CD4-positive, alpha-beta memory T cell (primary cell): Measurements from ENCODE around the gene FASN. TPM values are rescaled to one million over a fixed set of nuclear protein-coding genes. Genes with fewer than 3 reads are reported as not detected.
A peak's percentile ranks its signal among the peaks of the same experiment; 100 is the strongest.

Source experiments
- CTCF ChIA-PET: fragments of 350-600 bp; sonication (Branson Sonifier 250); formaldehyde crosslinking; loops from one replicate; lab custom pipeline; 2021; ENCODE audit warnings: inconsistent platforms; ENCODE audit not compliant: partially characterized antibody; lab: Charles Lee
- POLR2A ChIA-PET: fragments of 350-600 bp; sonication (Branson Sonifier 250); formaldehyde crosslinking; loops from one replicate; lab custom pipeline; 2021; ENCODE audit not compliant: partially characterized antibody; lab: Charles Lee
- DNase-seq, 5 donors: peaks; one replicate each; pipeline versions ENCODE4 v3.0.0 to v3.0.0-alpha.2; 2020 to 2022; ENCODE audit warnings: mixed read lengths in 1 of 5
- H3K27ac ChIP-seq: one replicate; pipeline ENCODE4 v1.7.0; 2013; ENCODE audit warnings: low read depth, low read length
- H3K27me3 ChIP-seq: 2 replicates; pipeline ENCODE4 v1.7.0; 2013; ENCODE audit warnings: mild to moderate bottlenecking, low read length, moderate library complexity; ENCODE audit not compliant: insufficient read depth
- H3K36me3 ChIP-seq: 2 replicates; pipeline ENCODE4 v1.7.0; 2013; ENCODE audit warnings: mild to moderate bottlenecking, low read length, moderate library complexity; ENCODE audit not compliant: insufficient read depth
- H3K4me1 ChIP-seq: 2 replicates; pipeline ENCODE4 v1.7.0; 2013; ENCODE audit warnings: mild to moderate bottlenecking, low read length, moderate library complexity; ENCODE audit not compliant: insufficient read depth
- H3K4me3 ChIP-seq, 2 donors: one replicate each; pipeline ENCODE4 v1.7.0; 2013; ENCODE audit warnings: low read length in 2 of 2, mild to moderate bottlenecking in 1 of 2
- H3K9me3 ChIP-seq, 2 donors: one replicate each; pipeline ENCODE4 v1.7.0; 2013; ENCODE audit warnings: low read length in 2 of 2, control low read depth in 1 of 2; ENCODE audit not compliant: control insufficient read depth in 1 of 2
- H3K27ac Mint-ChIP-seq, 7 donors: one replicate each; pipeline ENCODE4 v1.8.0; 2020 to 2021; ENCODE audit warnings: mixed read lengths in 7 of 7, mild to moderate bottlenecking in 6 of 7, inconsistent platforms in 3 of 7, moderate library complexity in 3 of 7
- H3K27me3 Mint-ChIP-seq, 2 donors: one replicate each; pipeline ENCODE4 v1.8.0; 2020 to 2021; ENCODE audit warnings: mixed read lengths in 2 of 2
- H3K36me3 Mint-ChIP-seq, 2 donors: one replicate each; pipeline ENCODE4 v1.8.0; 2020 to 2021; ENCODE audit warnings: mixed read lengths in 2 of 2, inconsistent platforms in 1 of 2, mild to moderate bottlenecking in 1 of 2
- H3K4me1 Mint-ChIP-seq, 4 donors: one replicate each; pipeline ENCODE4 v1.8.0; 2020 to 2021; ENCODE audit warnings: mixed read lengths in 4 of 4, mild to moderate bottlenecking in 1 of 4
- H3K4me3 Mint-ChIP-seq, 8 donors: one replicate each; pipeline ENCODE4 v1.8.0; 2020 to 2021; ENCODE audit warnings: mixed read lengths in 8 of 8, mild to moderate bottlenecking in 7 of 8, moderate library complexity in 6 of 8, inconsistent platforms in 3 of 8
- H3K9me3 Mint-ChIP-seq, 8 donors: one replicate each; pipeline ENCODE4 v1.8.0; 2020 to 2021; ENCODE audit warnings: mixed read lengths in 8 of 8, mild to moderate bottlenecking in 5 of 8, inconsistent platforms in 3 of 8, moderate library complexity in 1 of 8
- intact Hi-C: fragments of 100-400 bp; cut with micrococcal nuclease; formaldehyde crosslinking; loops from one replicate; pipeline ENCODE4 v1.15.1; 2023
- polyA plus RNA-seq, 2 donors: library from polyadenylated mRNA; unstranded; fragments of 300-500 nt; fragmentation: Illumina TruSeq; gene quantifications; one replicate each; pipeline ENCODE4 v1.2.3, GENCODE V29; 2021
- total RNA-seq, 2 experiments: library from RNA; stranded (reverse); gene quantifications; one replicate each; pipeline ENCODE4 v1.2.3, GENCODE V29; 2021

The FASN gene
- total and polyA plus RNA-seq, 4 experiments from 2014 or later: 0.03 to 27.7 (median 15.0) TPM

GRCh38 chr17:82108038-82108437, 10.0 kb upstream of the FASN start:
- no peaks in the 10 kb centered on the region for H3K27me3 ChIP-seq
- CTCF ChIA-PET: interaction anchor here (0.9 to 1.1 kb wide), 2 partner anchors 71 to 78 kb away, joined by 3 to 5 read pairs; partner anchors contain the start of gene DCXR
- intact Hi-C loops: no loop called here
- POLR2A ChIA-PET: interaction anchor here (4.4 to 6.3 kb wide), 2 partner anchors 10 to 19 kb away, joined by 31 to 65 read pairs; partner anchors contain the start of gene FASN
- H3K4me3 ChIP-seq: no peak overlapping the region
- Mint-ChIP-seq H3K27ac (peak overlapping the region in 5 of 7 donors; percentile 22 to 82 (median 56)), H3K36me3 (peaks cover 6% of the 10 kb centered on the region in 2 donors), H3K9me3 (no peaks in the 10 kb centered on the region), H3K4me1 (peaks cover 9 to 51% (median 23%) of the 10 kb centered on the region in 4 donors), H3K4me3 (peak overlapping the region in 3 of 8 donors; percentile 29 to 48 (median 31)), H3K27me3 (no peaks in the 10 kb centered on the region)
- H3K4me1 ChIP-seq: peaks cover 35% of the 10 kb centered on the region
- H3K36me3 ChIP-seq: no peaks in the 10 kb centered on the region
- H3K27ac ChIP-seq: no peak overlapping the region
- DNase-seq: no peak
- no peaks in the 10 kb centered on the region for H3K9me3 ChIP-seq

GRCh38 chr17:82107341-82107860, 9.4 kb upstream of the FASN start:
- H3K9me3 ChIP-seq: no peaks in the 10 kb centered on the region
- intact Hi-C loops: no loop called here
- peaks cover 2 to 5% of the 10 kb centered on the region in 2 donors for H3K36me3 Mint-ChIP-seq
- no peak overlapping the region for H3K4me3 ChIP-seq
- peak overlapping the region in 2 of 8 donors; percentile 32 to 48 for H3K4me3 Mint-ChIP-seq
- no peaks in the 10 kb centered on the region for H3K27me3 ChIP-seq
- peaks cover 35% of the 10 kb centered on the region for H3K4me1 ChIP-seq
- no peak for DNase-seq
- H3K4me1 Mint-ChIP-seq: peaks cover 9 to 51% (median 23%) of the 10 kb centered on the region in 4 donors
- H3K27me3 Mint-ChIP-seq: no peaks in the 10 kb centered on the region
- ChIA-PET POLR2A (interaction anchor here (0.8 to 6.3 kb wide), 10 partner anchors 9 to 196 kb away, joined by 3 to 65 read pairs (median 8); partner anchors contain the start of genes DCXR, DUS1L, FASN and RAC3), CTCF (interaction anchor here (1.7 to 2.6 kb wide), 4 partner anchors 10 to 77 kb away, joined by 4 to 14 read pairs (median 7); partner anchors contain the start of gene DCXR)
- no peaks in the 10 kb centered on the region for H3K36me3 ChIP-seq
- peak overlapping the region in 5 of 7 donors; percentile 37 to 83 (median 70) for H3K27ac Mint-ChIP-seq
- peak overlapping the region; percentile 65 for H3K27ac ChIP-seq
- no peaks in the 10 kb centered on the region for H3K9me3 Mint-ChIP-seq

- Histone ChIP-seq H3K9me3 (no peaks in the 10 kb centered on the region), H3K4me3 (peak overlapping the region; percentile 63 to 84), H3K27me3 (no peaks in the 10 kb centered on the region), H3K36me3 (no peaks in the 10 kb centered on the region), H3K4me1 (peaks cover 35% of the 10 kb centered on the region), H3K27ac (peak overlapping the region; percentile 65)
- Mint-ChIP-seq H3K4me3 (peak overlapping the region; percentile 86 to 94 (median 89)), H3K27ac (peak overlapping the region; percentile 94 to 98 (median 97)), H3K36me3 (peaks cover 2 to 3% of the 10 kb centered on the region in 2 donors), H3K4me1 (peaks cover 9 to 51% (median 23%) of the 10 kb centered on the region in 4 donors), H3K9me3 (no peaks in the 10 kb centered on the region), H3K27me3 (no peaks in the 10 kb centered on the region)
- intact Hi-C loops: loop anchor here (1.0 kb wide), 1 partner anchor 20 kb away; no protein-coding TSS in a partner anchor
- DNase-seq: no peak
- POLR2A ChIA-PET: interaction anchor here (0.7 to 6.3 kb wide), 20 partner anchors 9 to 274 kb away, joined by 3 to 65 read pairs (median 5); partner anchors contain the start of genes CENPX, DCXR, DUS1L and FASN
- CTCF ChIA-PET: interaction anchor here (0.9 to 2.6 kb wide), 6 partner anchors 10 to 99 kb away, joined by 3 to 14 read pairs (median 5); partner anchors contain the start of gene DCXR
Measured at GRCh38 chr17:82106688-82107305, 8.8 kb upstream of the FASN start.

- H3K4me3 ChIP-seq: peak overlapping the region; percentile 63 to 84
- peak; percentile 52 to 67 (median 54) for DNase-seq
- intact Hi-C loops: loop anchor here (1.0 kb wide), 1 partner anchor 20 kb away; no protein-coding TSS in a partner anchor
Measured at GRCh38 chr17:82105882-82106687, 8.0 kb upstream of the FASN start.

GRCh38 chr17:82105417-82105881, 7.4 kb upstream of the FASN start:
- H3K27me3 ChIP-seq: no peaks in the 10 kb centered on the region
- H3K4me3 Mint-ChIP-seq: peak overlapping the region; percentile 45 to 94 (median 88)
- peaks cover 9 to 51% (median 22%) of the 10 kb centered on the region in 4 donors for H3K4me1 Mint-ChIP-seq
- H3K36me3 ChIP-seq: no peaks in the 10 kb centered on the region
- intact Hi-C loops: no loop called here
- peaks cover 2 to 3% of the 10 kb centered on the region in 2 donors for H3K36me3 Mint-ChIP-seq
- POLR2A ChIA-PET: interaction anchor here (0.7 to 6.3 kb wide), 15 partner anchors 7 to 272 kb away, joined by 3 to 65 read pairs (median 6); partner anchors contain the start of genes CENPX, DCXR, DUS1L and FASN
- H3K4me1 ChIP-seq: peaks cover 35% of the 10 kb centered on the region
- H3K4me3 ChIP-seq: peak overlapping the region; percentile 63 to 84
- H3K27me3 Mint-ChIP-seq: no peaks in the 10 kb centered on the region
- peak overlapping the region; percentile 65 for H3K27ac ChIP-seq
- no peak for DNase-seq
- H3K9me3 ChIP-seq: no peaks in the 10 kb centered on the region
- CTCF ChIA-PET: interaction anchor here (0.6 to 2.6 kb wide), 6 partner anchors 8 to 101 kb away, joined by 3 to 14 read pairs (median 5); partner anchors contain the start of gene DCXR
- H3K9me3 Mint-ChIP-seq: no peaks in the 10 kb centered on the region
- H3K27ac Mint-ChIP-seq: peak overlapping the region; percentile 67 to 98 (median 94)

More at GRCh38 chr17:82105882-82106687, 8.0 kb upstream of the FASN start:
- Histone ChIP-seq H3K4me1 (peaks cover 35% of the 10 kb centered on the region), H3K27me3 (no peaks in the 10 kb centered on the region), H3K36me3 (no peaks in the 10 kb centered on the region), H3K27ac (peak overlapping the region; percentile 65), H3K9me3 (no peaks in the 10 kb centered on the region)
- peak overlapping the region; percentile 86 to 94 (median 89) for H3K4me3 Mint-ChIP-seq
- no peaks in the 10 kb centered on the region for H3K27me3 Mint-ChIP-seq
- no peaks in the 10 kb centered on the region for H3K9me3 Mint-ChIP-seq
- H3K4me1 Mint-ChIP-seq: peaks cover 9 to 51% (median 23%) of the 10 kb centered on the region in 4 donors
- H3K27ac Mint-ChIP-seq: peak overlapping the region; percentile 94 to 98 (median 97)
- POLR2A ChIA-PET: interaction anchor here (0.7 to 6.3 kb wide), 21 partner anchors 8 to 273 kb away, joined by 3 to 65 read pairs (median 5); partner anchors contain the start of genes CENPX, DCXR, DUS1L and FASN
- CTCF ChIA-PET: interaction anchor here (0.6 to 2.6 kb wide), 7 partner anchors 9 to 100 kb away, joined by 3 to 14 read pairs (median 5); partner anchors contain the start of gene DCXR
- peaks cover 2 to 3% of the 10 kb centered on the region in 2 donors for H3K36me3 Mint-ChIP-seq

GRCh38 chr17:82104797-82105416, 6.9 kb upstream of the FASN start:
- H3K36me3 Mint-ChIP-seq: peaks cover 2 to 3% of the 10 kb centered on the region in 2 donors
- Histone ChIP-seq H3K4me3 (no peak overlapping the region), H3K9me3 (no peaks in the 10 kb centered on the region), H3K36me3 (no peaks in the 10 kb centered on the region), H3K4me1 (peaks cover 35% of the 10 kb centered on the region), H3K27ac (peak overlapping the region; percentile 65), H3K27me3 (no peaks in the 10 kb centered on the region)
- peak overlapping the region; percentile 67 to 98 (median 86) for H3K27ac Mint-ChIP-seq
- H3K4me3 Mint-ChIP-seq: peak overlapping the region; percentile 41 to 89 (median 56)
- H3K4me1 Mint-ChIP-seq: peaks cover 8 to 53% (median 20%) of the 10 kb centered on the region in 4 donors
- ChIA-PET POLR2A (interaction anchor here (1.9 to 6.3 kb wide), 2 partner anchors 22 to 82 kb away, joined by 9 to 65 read pairs; partner anchors contain the start of genes CENPX and LRRC45), CTCF (interaction anchor here (1.0 to 2.6 kb wide), 2 partner anchors 23 to 75 kb away, joined by 3 to 14 read pairs; no protein-coding TSS in a partner anchor)
- H3K9me3 Mint-ChIP-seq: no peaks in the 10 kb centered on the region
- DNase-seq: no peak
- intact Hi-C loops: no loop called here
- no peaks in the 10 kb centered on the region for H3K27me3 Mint-ChIP-seq
